Stimulated activated CD4-positive, alpha-beta T cell treated with anti-CD3 and anti-CD28 coated beads, Interleukin-15, amount 100 ng/mL, for 24 hours (primary cell): Measurements from ENCODE around the gene GABRA5.
"Not testable (repeated sequence)": the region's sequence is repeated elsewhere in the genome, so short reads cannot be mapped to it uniquely, and the experiment has no call there.

Source experiments
- DNase-seq: peaks from one replicate; pipeline ENCODE4 v3.0.0-alpha.2; 2020

The GABRA5 gene

GRCh38 chr15:26866298-26867199 lies at the start of gene GABRA5:
Gene GABRA5 (plus strand): TSS chr15:26867062. CDS start chr15:26869249, 2,187 bp downstream.
- peak; percentile 8 for DNase-seq

GRCh38 chr15:26831191-26831590 lies 35.7 kb upstream of the GABRA5 start:
- not testable (repeated sequence) for DNase-seq

- no peak for DNase-seq
These were observed 34.9 kb upstream of the GABRA5 start for GRCh38 chr15:26831951-26832350.

- DNase-seq, result peak; percentile 22
These were observed 28.0 kb upstream of the GABRA5 start for GRCh38 chr15:26838742-26839460.

GRCh38 chr15:26841514-26841913 lies 25.3 kb upstream of the GABRA5 start:
- DNase-seq, result no peak

- no peak for DNase-seq
These were observed 24.9 kb upstream of the GABRA5 start for GRCh38 chr15:26841941-26842340.

- no peak for DNase-seq
These were observed 24.5 kb upstream of the GABRA5 start for GRCh38 chr15:26842391-26842790.

- DNase-seq, result no peak
These were observed 22.0 kb upstream of the GABRA5 start for GRCh38 chr15:26844901-26845300.

GRCh38 chr15:26848498-26848897 lies 18.4 kb upstream of the GABRA5 start:
- no peak for DNase-seq

GRCh38 chr15:26850161-26850560 lies 16.7 kb upstream of the GABRA5 start:
- DNase-seq, result no peak

- no peak for DNase-seq
These were observed 13.9 kb upstream of the GABRA5 start for GRCh38 chr15:26852980-26853379.

- DNase-seq, result no peak
These were observed 12.4 kb upstream of the GABRA5 start for GRCh38 chr15:26854435-26854834.

- DNase-seq, result peak; percentile 12
These were observed 2.1 kb upstream of the GABRA5 start for GRCh38 chr15:26864664-26865191.

- no peak for DNase-seq
These were observed 542 bp downstream of the GABRA5 start for GRCh38 chr15:26867200-26868007.

- no peak for DNase-seq
These were observed 1.3 kb downstream of the GABRA5 start for GRCh38 chr15:26868029-26868685.

GRCh38 chr15:26869628-26870027 lies 2.8 kb downstream of the GABRA5 start:
- no peak for DNase-seq

- DNase-seq, result no peak
These were observed 3.5 kb downstream of the GABRA5 start for GRCh38 chr15:26870346-26870745.

- DNase-seq, result no peak
These were observed 5.3 kb downstream of the GABRA5 start for GRCh38 chr15:26872206-26872605.

GRCh38 chr15:26873846-26874245 lies 7.0 kb downstream of the GABRA5 start:
- no peak for DNase-seq

GRCh38 chr15:26874774-26875475 lies 8.1 kb downstream of the GABRA5 start:
- no peak for DNase-seq

GRCh38 chr15:26875476-26875850 lies 8.6 kb downstream of the GABRA5 start:
- DNase-seq, result no peak

- DNase-seq, result no peak
These were observed 11.0 kb downstream of the GABRA5 start for GRCh38 chr15:26877831-26878230.
